ENCODE results near the gene LSR. TPM values are rescaled to one million over a fixed set of nuclear protein-coding genes. Genes with fewer than 3 reads are reported as not detected.

LSR gene
- total RNA-seq, 1 donor from 2014 or later: 32.9 TPM

DNA sequence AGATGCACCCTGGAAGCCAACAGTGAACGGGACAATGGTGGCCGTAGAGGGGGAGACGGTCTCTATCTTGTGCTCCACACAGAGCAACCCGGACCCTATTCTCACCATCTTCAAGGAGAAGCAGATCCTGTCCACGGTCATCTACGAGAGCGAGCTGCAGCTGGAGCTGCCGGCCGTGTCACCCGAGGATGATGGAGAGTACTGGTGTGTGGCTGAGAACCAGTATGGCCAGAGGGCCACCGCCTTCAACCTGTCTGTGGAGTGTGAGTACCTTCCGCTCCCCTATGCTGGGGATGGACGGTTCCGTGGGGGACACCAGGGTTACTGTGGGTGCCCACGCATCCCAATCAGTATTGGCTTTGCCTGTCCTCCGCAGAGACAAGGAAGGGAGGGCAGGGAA lies 53.6 kb downstream of the LSR start:
- intact Hi-C loops (cut with DNase I): no loop called here
- no peaks in the 10 kb centered on the region for H3K9me3 ChIP-seq

DNA sequence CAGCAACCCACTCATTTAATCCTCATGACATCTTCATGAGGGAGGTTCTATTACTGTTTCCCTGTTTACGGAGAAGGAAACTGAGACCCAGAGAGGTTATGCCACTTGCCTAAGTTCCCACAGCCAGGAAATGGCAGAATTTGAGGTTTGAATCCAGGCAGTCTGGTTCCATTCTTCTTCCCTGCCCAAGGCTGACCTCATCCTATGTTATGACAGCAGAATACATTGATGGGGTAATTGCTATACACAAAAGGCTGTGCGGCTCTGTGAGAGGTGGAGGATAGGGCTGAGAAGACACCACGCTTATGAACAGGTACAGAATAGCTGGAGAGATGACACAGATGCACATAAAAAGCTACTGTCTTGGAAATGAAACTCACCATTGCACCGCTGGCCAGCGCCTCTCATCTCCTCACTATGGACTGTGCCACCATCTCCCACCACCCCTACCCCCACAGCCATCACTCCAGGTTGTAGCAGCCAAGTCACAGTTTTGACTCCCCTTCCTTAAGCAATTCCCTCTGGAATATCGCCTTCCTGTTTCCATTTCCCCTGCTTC lies 54.6 kb downstream of the LSR start:
- H3K9me3 ChIP-seq: no peaks in the 10 kb centered on the region
- H3K27ac ChIP-seq: no peak overlapping the region
- H3K4me1 ChIP-seq: no peaks in the 10 kb centered on the region
- no peaks in the 10 kb centered on the region for H3K27me3 ChIP-seq
- H3K36me3 ChIP-seq: no peaks in the 10 kb centered on the region
- intact Hi-C loops (cut with DNase I): no loop called here
- no peak overlapping the region for H3K4me3 ChIP-seq
- TF ChIP-seq POLR2AphosphoS5 (IDR thresholded peaks at IDR 0.05; ENCODE audit: insufficient read depth in 1 of 2, low read depth in 1 of 2) (no peak), POLR2A (IDR thresholded peaks at IDR 0.05) (no peak)
- TF ChIP-seq, protein P1, sequence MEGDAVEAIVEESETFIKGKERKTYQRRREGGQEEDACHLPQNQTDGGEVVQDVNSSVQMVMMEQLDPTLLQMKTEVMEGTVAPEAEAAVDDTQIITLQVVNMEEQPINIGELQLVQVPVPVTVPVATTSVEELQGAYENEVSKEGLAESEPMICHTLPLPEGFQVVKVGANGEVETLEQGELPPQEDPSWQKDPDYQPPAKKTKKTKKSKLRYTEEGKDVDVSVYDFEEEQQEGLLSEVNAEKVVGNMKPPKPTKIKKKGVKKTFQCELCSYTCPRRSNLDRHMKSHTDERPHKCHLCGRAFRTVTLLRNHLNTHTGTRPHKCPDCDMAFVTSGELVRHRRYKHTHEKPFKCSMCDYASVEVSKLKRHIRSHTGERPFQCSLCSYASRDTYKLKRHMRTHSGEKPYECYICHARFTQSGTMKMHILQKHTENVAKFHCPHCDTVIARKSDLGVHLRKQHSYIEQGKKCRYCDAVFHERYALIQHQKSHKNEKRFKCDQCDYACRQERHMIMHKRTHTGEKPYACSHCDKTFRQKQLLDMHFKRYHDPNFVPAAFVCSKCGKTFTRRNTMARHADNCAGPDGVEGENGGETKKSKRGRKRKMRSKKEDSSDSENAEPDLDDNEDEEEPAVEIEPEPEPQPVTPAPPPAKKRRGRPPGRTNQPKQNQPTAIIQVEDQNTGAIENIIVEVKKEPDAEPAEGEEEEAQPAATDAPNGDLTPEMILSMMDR (IDR thresholded peaks at IDR 0.05): no peak
- no peak for DNase-seq (ENCODE audit: extremely low spot score in 2 of 2)

More for the DNA sequence above, 53.6 kb downstream of the LSR start:
- DNase-seq (ENCODE audit: extremely low spot score in 2 of 2): no peak
- no peaks in the 10 kb centered on the region for H3K27me3 ChIP-seq
- TF ChIP-seq POLR2AphosphoS5 (IDR thresholded peaks at IDR 0.05; ENCODE audit: insufficient read depth in 1 of 2, low read depth in 1 of 2): no peak
- TF ChIP-seq, protein P1 (IDR thresholded peaks at IDR 0.05): no peak
- TF ChIP-seq POLR2A (IDR thresholded peaks at IDR 0.05): no peak
- H3K4me3 ChIP-seq: no peak overlapping the region
- H3K4me1 ChIP-seq: no peaks in the 10 kb centered on the region
- H3K27ac ChIP-seq: no peak overlapping the region
- H3K36me3 ChIP-seq: no peaks in the 10 kb centered on the region

DNA sequence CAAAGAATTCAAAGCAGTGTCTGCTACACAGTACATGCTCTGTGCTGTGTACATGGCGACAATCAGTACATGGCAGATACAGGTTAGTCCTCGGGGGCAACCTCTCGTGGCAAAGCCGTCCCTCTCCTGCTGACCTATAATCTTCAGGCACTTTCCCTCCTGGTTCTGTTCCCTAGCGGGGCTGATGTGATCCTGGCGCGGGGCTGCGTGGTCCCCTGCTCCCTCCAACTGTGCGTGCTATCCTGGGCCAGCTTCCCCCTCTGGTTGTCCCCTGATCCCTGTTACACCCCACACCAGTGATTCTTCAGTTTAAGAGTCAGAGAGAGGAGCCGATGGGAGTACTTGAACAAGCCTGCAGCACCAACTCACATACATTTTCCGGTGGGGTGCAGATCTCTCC lies 55.2 kb downstream of the LSR start:
- Histone ChIP-seq H3K9me3 (no peaks in the 10 kb centered on the region), H3K27me3 (no peaks in the 10 kb centered on the region)

DNA sequence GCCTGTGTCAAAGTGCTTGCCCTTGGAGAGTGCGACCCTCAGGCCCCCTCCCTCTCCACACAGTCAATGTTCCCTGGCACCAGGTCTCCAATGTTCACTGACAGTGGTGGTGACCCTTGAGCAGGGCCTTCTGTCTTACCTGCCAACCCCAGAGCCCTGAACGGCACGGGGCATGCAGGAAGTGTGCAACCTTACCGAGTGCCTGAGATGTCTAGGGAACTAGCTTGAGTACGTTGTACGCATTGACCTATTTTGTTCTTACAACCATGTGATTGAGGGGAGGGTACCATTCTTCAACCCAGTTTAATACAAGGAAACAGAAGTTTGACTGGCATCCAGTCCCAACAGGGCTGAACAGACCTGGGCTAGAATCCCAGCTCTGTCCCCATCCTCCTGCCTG lies 56.4 kb downstream of the LSR start:
- no peak for DNase-seq (ENCODE audit: extremely low spot score in 2 of 2)

More for the DNA sequence above, 55.2 kb downstream of the LSR start:
- no peaks in the 10 kb centered on the region for H3K36me3 ChIP-seq
- TF ChIP-seq, protein P1 (IDR thresholded peaks at IDR 0.05): no peak
- TF ChIP-seq POLR2AphosphoS5 (IDR thresholded peaks at IDR 0.05; ENCODE audit: insufficient read depth in 1 of 2, low read depth in 1 of 2) (no peak), POLR2A (IDR thresholded peaks at IDR 0.05) (no peak)
- no peak for DNase-seq (ENCODE audit: extremely low spot score in 2 of 2)
- H3K4me3 ChIP-seq: no peak overlapping the region
- H3K27ac ChIP-seq: no peak overlapping the region
- intact Hi-C loops (cut with DNase I): no loop called here
- no peaks in the 10 kb centered on the region for H3K4me1 ChIP-seq

More for the DNA sequence above, 56.4 kb downstream of the LSR start:
- TF ChIP-seq, protein P1 (IDR thresholded peaks at IDR 0.05): no peak
- TF ChIP-seq POLR2AphosphoS5 (IDR thresholded peaks at IDR 0.05; ENCODE audit: insufficient read depth in 1 of 2, low read depth in 1 of 2): no peak
- no peak for TF ChIP-seq POLR2A (IDR thresholded peaks at IDR 0.05)
- intact Hi-C loops (cut with DNase I): no loop called here
- no peak overlapping the region for H3K4me3 ChIP-seq
- H3K4me1 ChIP-seq: no peaks in the 10 kb centered on the region
- H3K36me3 ChIP-seq: no peaks in the 10 kb centered on the region
- H3K9me3 ChIP-seq: no peaks in the 10 kb centered on the region
- no peaks in the 10 kb centered on the region for H3K27me3 ChIP-seq
- no peak overlapping the region for H3K27ac ChIP-seq
